KBM-7 (cell line): ENCODE results near the gene ARMH2.

Experiments
- DNase-seq: peaks from one replicate; pipeline ENCODE4 v3.0.0-alpha.2; 2015
- in situ Hi-C: fragments of 300-500 bp; cut with MboI; formaldehyde crosslinking; loops from 2 replicates; pipeline ENCODE4 v1.14.3; 2020; ENCODE audit warnings: low sequenced_read_pairs, low pct_unique_long_range_greater_than_20kb, mixed read lengths

The ARMH2 gene

GRCh38 chr6:24822696-24823095 lies 24.0 kb upstream of the ARMH2 start:
- no peak for DNase-seq
- in situ Hi-C loops: no loop called here

- DNase-seq: no peak
- in situ Hi-C loops: no loop called here
These were observed 23.2 kb upstream of the ARMH2 start for GRCh38 chr6:24821860-24822444.

GRCh38 chr6:24818346-24818745 lies 19.6 kb upstream of the ARMH2 start:
- in situ Hi-C loops: no loop called here
- no peak for DNase-seq

DNA sequence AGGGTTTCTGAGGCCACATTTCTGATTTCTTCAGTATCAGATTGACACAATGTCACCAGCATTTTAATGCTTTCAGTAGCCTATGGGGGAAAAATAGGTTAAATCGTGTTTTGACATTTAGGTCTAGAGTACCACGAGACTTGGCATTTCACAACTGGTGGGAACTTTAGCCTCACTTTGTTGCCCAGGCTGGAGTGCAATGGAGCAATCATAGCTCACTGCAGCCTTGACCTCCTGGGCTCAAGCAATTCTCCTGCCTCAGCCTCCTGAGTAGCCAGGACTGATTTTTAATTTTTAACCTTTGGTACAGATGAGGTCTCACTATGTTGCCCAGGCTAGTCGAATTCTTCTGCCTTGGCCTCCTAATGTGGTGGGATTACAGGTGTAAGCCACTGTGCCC lies 11.0 kb upstream of the ARMH2 start:
- DNase-seq: no peak
- in situ Hi-C loops: no loop called here

DNA sequence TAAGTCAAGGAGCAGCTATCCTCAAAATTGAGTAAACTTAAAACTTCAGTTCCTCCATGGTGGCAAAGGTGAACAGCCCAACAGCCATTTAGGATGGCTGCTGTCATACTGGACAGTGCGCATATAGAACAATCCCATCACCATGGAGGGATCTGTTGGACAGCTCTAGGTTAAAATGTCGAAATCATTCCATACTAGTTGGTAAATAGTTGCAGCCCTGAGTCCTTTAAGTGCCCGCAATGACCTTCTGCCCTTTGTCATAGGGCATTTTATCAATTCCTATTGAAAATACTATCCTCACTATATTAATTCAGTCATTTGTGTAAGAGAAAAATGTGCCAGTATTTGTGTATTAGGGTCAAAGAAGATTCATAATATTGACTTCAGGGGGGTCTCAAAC lies 8.9 kb upstream of the ARMH2 start:
- in situ Hi-C loops: no loop called here
- no peak for DNase-seq

DNA sequence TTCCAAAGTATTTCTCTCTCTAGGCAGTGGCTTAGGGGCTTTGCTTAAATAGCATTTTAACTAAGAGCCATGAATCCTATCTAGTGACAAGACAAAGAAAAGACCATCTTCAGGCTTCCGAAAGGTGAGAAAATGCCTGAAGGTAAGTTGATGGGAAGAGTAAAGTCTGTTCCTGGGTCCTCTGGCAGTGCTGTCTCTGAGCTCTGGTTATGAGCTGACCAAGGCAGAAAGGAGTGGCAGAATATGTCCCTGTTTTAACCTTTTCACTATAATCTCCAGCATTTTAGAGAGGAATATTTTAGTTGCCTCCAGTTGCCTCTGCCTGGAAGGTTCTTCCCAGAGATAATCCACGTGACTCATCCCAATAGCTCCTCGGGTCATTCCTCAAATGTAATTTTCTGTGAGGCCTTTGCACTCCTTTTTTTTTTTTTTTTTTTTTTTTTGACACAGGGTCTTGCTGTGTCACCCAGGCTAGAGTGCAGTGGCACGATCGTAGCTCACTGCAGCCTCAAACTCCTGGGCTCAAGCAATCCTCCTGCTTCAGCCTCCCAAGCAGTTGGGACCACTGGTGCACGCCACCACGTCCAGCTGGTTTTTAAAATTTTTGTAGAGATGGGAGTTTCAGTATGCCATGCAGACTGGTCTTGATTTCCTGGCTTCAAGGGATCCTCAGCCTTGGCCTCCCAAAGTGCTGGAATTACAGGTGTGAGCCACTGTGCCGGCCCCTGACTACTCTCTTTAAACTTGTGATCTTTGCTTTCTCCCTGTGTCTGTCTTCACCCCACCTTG lies 3.7 kb upstream of the ARMH2 start:
- no peak for DNase-seq
- in situ Hi-C loops: no loop called here

DNA sequence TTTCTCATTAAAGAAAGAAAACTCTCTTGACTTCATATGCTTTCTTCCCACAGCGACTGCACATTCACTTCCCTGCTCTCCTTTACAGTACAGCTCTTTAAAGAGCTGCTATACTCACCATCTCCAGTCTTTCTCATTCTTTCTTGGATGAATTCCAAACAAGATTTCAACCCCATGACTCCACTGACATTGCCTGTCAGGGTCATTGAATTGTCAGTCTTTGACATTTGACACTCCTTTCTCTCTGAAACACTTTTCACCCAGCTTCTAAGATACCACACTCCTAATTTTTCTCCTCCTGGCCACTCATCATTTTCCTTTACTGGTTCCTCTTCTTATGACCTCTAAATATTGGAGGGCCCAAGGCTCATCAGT lies 811 bp upstream of the ARMH2 start:
- DNase-seq: no peak

DNA sequence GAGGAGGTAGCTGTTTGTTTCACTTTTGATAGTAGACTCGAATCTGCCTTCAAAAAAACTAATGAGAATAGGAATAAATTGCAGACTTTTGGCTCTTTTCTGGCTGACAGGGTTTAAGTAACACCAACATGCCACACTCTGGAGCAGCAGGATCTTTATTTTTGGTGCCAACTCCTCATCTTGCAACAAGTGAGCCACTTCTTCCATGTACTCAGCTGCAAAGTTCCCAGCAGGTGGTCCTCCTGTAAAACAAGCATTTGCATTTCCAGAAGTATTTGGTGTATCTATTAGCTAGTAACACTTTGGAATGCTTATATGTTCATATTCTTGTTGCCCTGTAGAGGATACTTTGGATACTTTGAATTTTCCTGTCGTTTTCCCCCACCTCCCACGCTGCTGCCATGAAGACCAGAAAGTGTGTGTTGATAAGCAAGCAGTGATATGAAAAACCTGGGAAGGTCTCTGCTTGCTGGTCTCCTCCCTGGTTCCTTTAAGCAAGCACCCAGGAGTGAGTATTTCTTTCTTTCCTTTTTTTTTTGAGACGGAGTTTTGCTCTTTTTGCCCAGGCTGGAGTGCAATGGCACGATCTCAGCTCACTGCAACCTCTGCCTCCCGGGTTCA lies 1.0 kb downstream of the ARMH2 start:
- DNase-seq: no peak
- in situ Hi-C loops: no loop called here

More for the DNA sequence above, 811 bp upstream of the ARMH2 start:
- in situ Hi-C loops: no loop called here

GRCh38 chr6:24796616-24797290 lies 2.0 kb downstream of the ARMH2 start:
- in situ Hi-C loops: no loop called here
- DNase-seq: no peak

- in situ Hi-C loops: no loop called here
- DNase-seq: no peak
These were observed 3.6 kb downstream of the ARMH2 start for GRCh38 chr6:24795106-24795505.

GRCh38 chr6:24788031-24788665 lies 10.6 kb downstream of the ARMH2 start:
- in situ Hi-C loops: no loop called here
- no peak for DNase-seq

GRCh38 chr6:24780206-24780605 lies 18.5 kb downstream of the ARMH2 start:
- no peak for DNase-seq
- in situ Hi-C loops: no loop called here

- in situ Hi-C loops: no loop called here
- DNase-seq: no peak
These were observed 19.2 kb downstream of the ARMH2 start for GRCh38 chr6:24779416-24780016.

DNA sequence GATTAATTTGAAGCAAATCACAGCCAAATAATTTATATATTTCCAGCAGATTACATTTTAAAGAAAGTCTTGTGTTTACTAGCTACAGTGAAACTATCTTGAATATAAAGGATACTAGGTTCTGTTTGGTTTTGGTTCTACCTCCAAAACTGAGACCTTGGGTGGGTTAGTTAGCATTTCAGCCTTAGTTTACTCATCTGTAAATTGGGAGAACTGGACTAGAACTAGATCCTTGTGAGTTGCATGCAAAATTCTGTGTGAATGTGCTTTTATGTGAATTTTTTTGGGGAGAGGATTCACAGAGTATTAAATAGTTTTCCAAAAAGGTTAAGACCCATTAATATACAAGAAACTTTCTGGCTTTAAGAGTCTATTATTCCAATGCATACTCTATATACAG lies 19.8 kb downstream of the ARMH2 start:
- no peak for DNase-seq
- in situ Hi-C loops: no loop called here

DNA sequence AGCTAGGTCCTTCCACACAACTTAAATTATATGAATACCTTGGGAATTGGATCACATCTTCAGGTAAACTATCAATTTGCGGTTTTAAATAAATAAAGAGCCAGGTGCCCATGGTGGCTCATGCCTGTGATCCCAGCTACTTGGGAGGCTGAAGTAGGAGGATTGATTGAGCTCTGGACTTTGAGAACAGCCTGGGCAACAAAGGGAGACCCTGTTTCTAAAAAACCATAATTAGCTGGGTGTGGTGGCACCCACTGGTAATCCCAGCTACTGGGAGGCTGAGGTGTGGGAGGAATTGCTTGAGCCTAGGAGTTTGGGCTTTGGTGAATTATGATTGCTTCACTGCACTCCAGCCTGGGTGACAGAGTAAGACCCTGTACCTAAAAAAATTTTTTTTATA lies 20.6 kb downstream of the ARMH2 start:
- DNase-seq: no peak
- in situ Hi-C loops: no loop called here

DNA sequence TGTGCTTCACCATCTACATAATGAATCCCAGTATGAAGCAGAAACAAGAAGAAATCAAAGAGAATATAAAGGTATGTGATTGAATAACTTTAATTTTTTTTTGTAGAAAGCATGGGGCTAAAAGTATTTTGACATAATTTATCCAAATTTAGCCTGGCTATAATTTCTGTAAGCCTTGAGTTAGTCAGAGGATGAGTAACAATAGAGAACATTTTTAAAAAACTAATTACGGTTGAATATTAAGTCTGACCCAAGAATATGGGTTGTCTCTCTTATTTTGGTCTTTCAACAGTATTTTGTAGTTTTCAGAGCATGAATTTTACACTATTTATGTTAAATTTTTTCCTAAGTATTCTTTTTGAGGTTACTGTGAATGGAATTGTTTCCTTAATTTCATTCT lies 21.5 kb downstream of the ARMH2 start:
- DNase-seq: no peak
- in situ Hi-C loops: no loop called here

DNA sequence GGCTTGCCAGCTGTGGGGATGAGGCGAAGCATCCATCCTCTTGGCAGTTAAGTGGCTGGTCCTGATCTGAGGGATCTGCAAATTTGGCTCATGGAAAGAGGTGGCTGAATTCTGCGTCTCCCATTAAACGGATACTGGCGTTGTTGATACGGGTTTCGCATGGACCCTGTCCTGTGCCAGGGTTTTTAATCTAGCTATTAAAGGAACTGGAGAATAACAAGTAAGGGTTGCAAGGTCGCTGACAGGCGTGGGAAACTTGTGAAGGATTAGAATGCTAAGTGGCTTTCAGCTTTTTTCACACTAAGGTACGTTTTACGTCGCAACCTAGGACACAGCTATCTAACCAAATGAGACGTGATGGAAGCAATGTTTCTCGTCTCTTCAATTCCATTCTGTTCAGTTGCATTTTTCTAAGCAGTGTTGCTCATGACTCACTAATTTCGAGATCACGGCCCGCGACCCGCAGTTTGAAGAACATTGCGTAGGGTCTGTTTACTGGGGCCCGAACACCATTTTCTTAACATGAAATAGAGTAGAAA lies 23.1 kb downstream of the ARMH2 start:
- in situ Hi-C loops: no loop called here

GRCh38 chr6:24774696-24775519 lies 23.8 kb downstream of the ARMH2 start, which contains the start of gene GMNN:
GMNN (plus strand) TSS chr6:24774937; CDS start chr6:24777247, 2,310 bp downstream.
- peak; percentile 96 for DNase-seq
- in situ Hi-C loops: loop anchor here (25.0 kb wide), 1 partner anchor 188 kb away; no protein-coding TSS in a partner anchor

More for the DNA sequence above, 23.1 kb downstream of the ARMH2 start:
- DNase-seq: no peak
